Pancreas (tissue), 10 donors: ENCODE measurements around the gene RBM10. TPM values are rescaled to one million over a fixed set of nuclear protein-coding genes. Genes with fewer than 3 reads are reported as not detected.

Experiments
- ATAC-seq, 4 donors: fragments of 200-7000 bp; cut with Tn5 transposase; one replicate each; pipeline versions ENCODE4 v1.8.0 to v1.9.1; 2020; ENCODE audit warnings: mild to moderate bottlenecking in 4 of 4, moderate library complexity in 4 of 4
- DNase-seq, 6 donors: peaks; one replicate each; pipeline ENCODE4 v3.0.0-alpha.2; 2020
- FAIRE-seq: peaks from 2 replicates; lab custom pipeline; 2012; peaks lifted over from hg19 to GRCh38; lab: Jason Lieb, UNC
- H3K27ac ChIP-seq, 4 donors: fragments of 200-600 bp; sonication (generic); 1 replicate in 3 of 4; 2 replicates in 1 of 4; pipeline versions ENCODE4 v1.5.0 to v1.8.0; 2020
- H3K27me3 ChIP-seq, 4 donors: fragments of 200-600 bp; one replicate each; pipeline ENCODE4 v1.8.0; 2021
- H3K36me3 ChIP-seq, 3 donors: fragments of 200-600 bp; sonication (generic) in 1 of 3; one replicate each; pipeline versions ENCODE4 v1.5.0 to v1.8.0; 2020 to 2021
- H3K4me1 ChIP-seq, 3 donors: fragments of 200-600 bp; one replicate each; pipeline ENCODE4 v1.8.0; 2021
- H3K4me3 ChIP-seq, 4 donors: fragments of 200-600 bp; sonication (generic) in 2 of 4; one replicate each; pipeline versions ENCODE4 v1.5.0 to v1.8.0; 2020 to 2021
- H3K9me3 ChIP-seq, 4 donors: fragments of 200-600 bp; one replicate each; pipeline ENCODE4 v1.8.0; 2021
- CTCF ChIP-seq, 4 donors: fragments of 200-600 bp; sonication (generic) in 3 of 4; IDR thresholded peaks; one replicate each; pipeline versions ENCODE4 v1.5.0 to v1.8.0; 2021; ENCODE audit warnings: antibody characterized with exemption in 4 of 4
- WGBS, 2 donors: extraction: QIAGEN DNeasy Blood & Tissue Kit; methylation state at CpG; one replicate each; pipeline ENCODE4 v1.1.7; 2013; 5-methylcytosine and 5-hydroxymethylcytosine counted together
- intact Hi-C, 3 donors: fragments of 100-400 bp; cut with DNase I; formaldehyde crosslinking; loops; one replicate each; pipeline versions ENCODE4 v1.11.1 to v1.14.2; 2022
- polyA plus RNA-seq, 2 donors: library from polyadenylated mRNA; stranded (reverse); fragments of 200-250 nt; gene quantifications; one replicate each; pipeline ENCODE4 v1.2.3, GENCODE V29; 2013
- total RNA-seq, 6 donors: library from RNA; stranded (reverse); fragmentation: NEBNext Ultra II Directional in 4 of 6; extraction: Animal tissue kit (Norgen Biotek cat#: 25700) in 4 of 6; gene quantifications; one replicate each; pipeline versions ENCODE4 v1.2.1 to v1.2.4, GENCODE V29; 2021 to 2023
- donor health status: healthy with polysubstance abuse.
- donor health status: DM: no; HTN: no; CAD: no; lungs with moderate emphysema.
- donor health status: DM: no; HTN: no; CAD: no.
- donor health status: control.
- donor health status: control.
- donor health status: Bipolar disorder and iron deficiency.
- donor health status: DM: yes; HTN: yes; CAD: no.
- donor health status: DM: no; HTN: no; CAD: no.
- donor health status: DM: no; HTN: no; CAD: no.
- donor health status: DM: yes; HTN: yes; CAD: no.

The RBM10 gene
- total and polyA plus RNA-seq, 8 donors = 13.3 to 42.0 (median 21.3) TPM

- no peaks in the 10 kb centered on the region for H3K36me3 ChIP-seq
- TF ChIP-seq CTCF (IDR thresholded peaks at IDR 0.05) = no peak
- H3K27me3 ChIP-seq = no peaks in the 10 kb centered on the region
- WGBS, 2 donors = 0 to 33% methylated on average over 10 of the region's 10 CpGs
- FAIRE-seq (no peak), ATAC-seq (no peak), DNase-seq (peak in 3 of 6 donors; percentile 27 to 59 (median 47))
- H3K4me1 ChIP-seq = no peaks in the 10 kb centered on the region
- intact Hi-C loops = no loop called here
- no peaks in the 10 kb centered on the region for H3K9me3 ChIP-seq
- no peak overlapping the region for H3K27ac ChIP-seq
- H3K4me3 ChIP-seq = peak overlapping the region; percentile 29 to 57 (median 46)
Measured at GRCh38 chrX:47146121-47146935, 1.3 kb downstream of the RBM10 start.

GRCh38 chrX:47146936-47147859 is 2.2 kb downstream of the RBM10 start:
- intact Hi-C loops = no loop called here
- 60 to 71% methylated on average over 12 of the region's 12 CpGs for WGBS, 2 donors
- peak in 1 of 6 donors; percentile 28 for DNase-seq
- Histone ChIP-seq H3K4me1 (no peaks in the 10 kb centered on the region), H3K27me3 (peaks cover 0 to 1% (median 0%) of the 10 kb centered on the region in 4 donors), H3K27ac (no peak overlapping the region), H3K4me3 (no peak overlapping the region), H3K9me3 (no peaks in the 10 kb centered on the region), H3K36me3 (no peaks in the 10 kb centered on the region)
- ATAC-seq = no peak
- FAIRE-seq = no peak
- TF ChIP-seq CTCF (IDR thresholded peaks at IDR 0.05) = no peak

DNA sequence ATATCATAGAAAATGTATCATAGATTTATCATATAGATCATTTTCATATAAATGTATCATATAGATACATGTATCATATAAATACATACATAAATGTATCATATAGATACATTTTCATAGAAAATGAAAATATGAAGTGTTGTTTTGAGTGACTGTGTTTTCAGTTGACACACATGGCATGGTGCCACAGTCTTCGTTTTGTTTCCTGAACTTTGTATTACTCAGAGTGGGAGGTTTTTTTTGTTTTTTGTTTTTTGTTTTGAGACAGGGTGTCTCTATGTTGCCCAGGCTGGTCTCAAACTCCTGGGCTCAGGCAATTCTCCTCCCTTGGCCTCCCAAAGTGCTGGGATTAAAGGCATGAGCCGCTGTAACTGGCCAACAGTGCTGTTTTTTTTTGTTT is 3.9 kb downstream of the RBM10 start:
- no peaks in the 10 kb centered on the region for H3K9me3 ChIP-seq
- H3K36me3 ChIP-seq = no peaks in the 10 kb centered on the region
- intact Hi-C loops = no loop called here
- ATAC-seq = no peak
- H3K27me3 ChIP-seq = peaks cover 0 to 4% (median 0%) of the 10 kb centered on the region in 4 donors
- no peak for FAIRE-seq
- H3K4me1 ChIP-seq = no peaks in the 10 kb centered on the region
- DNase-seq = no peak
- no peak for TF ChIP-seq CTCF (IDR thresholded peaks at IDR 0.05)
- no peak overlapping the region for H3K27ac ChIP-seq
- no peak overlapping the region for H3K4me3 ChIP-seq
- 50 to 52% methylated on average over 2 of the region's 2 CpGs for WGBS, 2 donors

- Histone ChIP-seq H3K36me3 (no peaks in the 10 kb centered on the region), H3K27me3 (peaks cover 0 to 4% (median 0%) of the 10 kb centered on the region in 4 donors), H3K27ac (no peak overlapping the region), H3K9me3 (no peaks in the 10 kb centered on the region), H3K4me1 (no peaks in the 10 kb centered on the region), H3K4me3 (no peak overlapping the region)
- no peak for ATAC-seq
- no peak for FAIRE-seq
- intact Hi-C loops = no loop called here
- TF ChIP-seq CTCF (IDR thresholded peaks at IDR 0.05) = no peak
- no peak for DNase-seq
Measured at GRCh38 chrX:47151435-47151834, 6.4 kb downstream of the RBM10 start.
